Measurements from ENCODE around the gene GBA2.

DNA sequence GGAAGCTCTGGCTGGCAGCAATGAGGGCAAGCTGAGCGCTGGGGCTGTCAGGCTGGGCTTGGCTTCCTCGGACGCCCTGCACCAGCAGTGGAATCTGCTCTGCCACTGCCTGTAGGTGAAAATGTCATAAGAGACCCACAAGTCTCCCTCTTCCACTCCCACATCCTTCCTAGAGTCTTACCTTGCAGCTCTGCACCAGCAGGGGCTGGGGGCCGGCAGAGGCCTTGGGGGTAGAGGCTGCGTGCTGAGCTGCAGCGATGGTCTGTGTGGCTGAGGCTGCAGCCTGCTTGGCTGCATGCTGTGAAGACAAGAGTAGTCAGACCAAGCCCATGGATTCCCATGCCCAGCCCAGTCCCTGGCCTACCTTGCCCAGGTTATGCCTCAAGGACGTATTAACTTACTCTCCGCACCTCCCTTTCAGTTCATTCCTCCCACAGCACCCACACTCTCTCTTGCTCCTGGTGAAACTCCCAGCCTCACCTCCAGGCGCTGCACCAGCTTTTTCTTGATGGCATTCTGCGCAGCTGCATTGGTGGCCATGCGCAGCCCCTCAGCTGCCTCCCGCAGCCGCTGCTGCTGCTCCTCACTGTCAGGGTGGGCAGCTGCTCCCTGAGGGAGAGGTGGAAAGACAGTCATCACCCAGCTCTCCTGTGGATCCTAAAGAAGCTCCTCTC lies 34.3 kb downstream of the GBA2 start:
- TF ChIP-seq, protein P1, sequence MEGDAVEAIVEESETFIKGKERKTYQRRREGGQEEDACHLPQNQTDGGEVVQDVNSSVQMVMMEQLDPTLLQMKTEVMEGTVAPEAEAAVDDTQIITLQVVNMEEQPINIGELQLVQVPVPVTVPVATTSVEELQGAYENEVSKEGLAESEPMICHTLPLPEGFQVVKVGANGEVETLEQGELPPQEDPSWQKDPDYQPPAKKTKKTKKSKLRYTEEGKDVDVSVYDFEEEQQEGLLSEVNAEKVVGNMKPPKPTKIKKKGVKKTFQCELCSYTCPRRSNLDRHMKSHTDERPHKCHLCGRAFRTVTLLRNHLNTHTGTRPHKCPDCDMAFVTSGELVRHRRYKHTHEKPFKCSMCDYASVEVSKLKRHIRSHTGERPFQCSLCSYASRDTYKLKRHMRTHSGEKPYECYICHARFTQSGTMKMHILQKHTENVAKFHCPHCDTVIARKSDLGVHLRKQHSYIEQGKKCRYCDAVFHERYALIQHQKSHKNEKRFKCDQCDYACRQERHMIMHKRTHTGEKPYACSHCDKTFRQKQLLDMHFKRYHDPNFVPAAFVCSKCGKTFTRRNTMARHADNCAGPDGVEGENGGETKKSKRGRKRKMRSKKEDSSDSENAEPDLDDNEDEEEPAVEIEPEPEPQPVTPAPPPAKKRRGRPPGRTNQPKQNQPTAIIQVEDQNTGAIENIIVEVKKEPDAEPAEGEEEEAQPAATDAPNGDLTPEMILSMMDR (conservative IDR thresholded peaks at IDR 0.05 in 1 of 2, IDR thresholded peaks at IDR 0.05 in 1 of 2; ENCODE audit: extremely low read depth in 1 of 2, insufficient read depth in 1 of 2, low read depth in 1 of 2, low read length in 2 of 2), result no peak
- no peak for TF ChIP-seq EZH2 (IDR thresholded peaks at IDR 0.05; ENCODE audit: borderline replicate concordance, low read length)

Data from mammary epithelial cell (primary cell).